ENCODE data around the gene ERGIC1.

ERGIC1 gene

GRCh38 chr5:172939071-172939470 is 105.0 kb downstream of the ERGIC1 start:
- H3K9ac ChIP-seq (ENCODE audit: low read length in 5 of 5): no peak overlapping the region
- H3K9me3 ChIP-seq (ENCODE audit: control insufficient read depth in 5 of 5, low read length in 5 of 5): no peaks in the 10 kb centered on the region
- H3K4me3 ChIP-seq (ENCODE audit: low read depth in 1 of 5, low read length in 5 of 5): no peak overlapping the region
- peaks cover 0 to 12% (median 2%) of the 10 kb centered on the region in 5 donors for H3K4me1 ChIP-seq (ENCODE audit: control insufficient read depth in 5 of 5, insufficient read depth in 5 of 5, low read length in 5 of 5)
- H3K27me3 ChIP-seq (ENCODE audit: control insufficient read depth in 5 of 5, insufficient read depth in 4 of 5, low read length in 5 of 5): no peaks in the 10 kb centered on the region
- peaks cover 5 to 87% (median 63%) of the 10 kb centered on the region in 5 donors for H3K36me3 ChIP-seq (ENCODE audit: control insufficient read depth in 5 of 5, insufficient read depth in 5 of 5, low read length in 5 of 5)
- H3K27ac ChIP-seq (ENCODE audit: low read depth, low read length): no peak overlapping the region

- Histone ChIP-seq H3K36me3 (ENCODE audit: control insufficient read depth in 5 of 5, insufficient read depth in 5 of 5, low read length in 5 of 5) (peaks cover 5 to 85% (median 60%) of the 10 kb centered on the region in 5 donors), H3K27ac (ENCODE audit: low read depth, low read length) (no peak overlapping the region), H3K4me1 (ENCODE audit: control insufficient read depth in 5 of 5, insufficient read depth in 5 of 5, low read length in 5 of 5) (peaks cover 0 to 13% (median 2%) of the 10 kb centered on the region in 5 donors), H3K4me3 (ENCODE audit: low read depth in 1 of 5, low read length in 5 of 5) (no peak overlapping the region), H3K9ac (ENCODE audit: low read length in 5 of 5) (no peak overlapping the region), H3K27me3 (ENCODE audit: control insufficient read depth in 5 of 5, insufficient read depth in 4 of 5, low read length in 5 of 5) (no peaks in the 10 kb centered on the region), H3K9me3 (ENCODE audit: control insufficient read depth in 5 of 5, low read length in 5 of 5) (no peaks in the 10 kb centered on the region)
Measured at GRCh38 chr5:172939611-172940267, 105.7 kb downstream of the ERGIC1 start.

- Histone ChIP-seq H3K4me3 (ENCODE audit: low read depth in 1 of 5, low read length in 5 of 5) (no peak overlapping the region), H3K27ac (ENCODE audit: low read depth, low read length) (no peak overlapping the region), H3K9ac (ENCODE audit: low read length in 5 of 5) (no peak overlapping the region), H3K36me3 (ENCODE audit: control insufficient read depth in 5 of 5, insufficient read depth in 5 of 5, low read length in 5 of 5) (peaks cover 4 to 84% (median 59%) of the 10 kb centered on the region in 5 donors), H3K4me1 (ENCODE audit: control insufficient read depth in 5 of 5, insufficient read depth in 5 of 5, low read length in 5 of 5) (peaks cover 0 to 13% (median 2%) of the 10 kb centered on the region in 5 donors), H3K27me3 (ENCODE audit: control insufficient read depth in 5 of 5, insufficient read depth in 4 of 5, low read length in 5 of 5) (no peaks in the 10 kb centered on the region), H3K9me3 (ENCODE audit: control insufficient read depth in 5 of 5, low read length in 5 of 5) (no peaks in the 10 kb centered on the region)
Measured at GRCh38 chr5:172940268-172941066, 106.4 kb downstream of the ERGIC1 start.

GRCh38 chr5:172941067-172941516 is 107.0 kb downstream of the ERGIC1 start:
- Histone ChIP-seq H3K4me1 (ENCODE audit: control insufficient read depth in 5 of 5, insufficient read depth in 5 of 5, low read length in 5 of 5) (peaks cover 0 to 13% (median 2%) of the 10 kb centered on the region in 5 donors), H3K27ac (ENCODE audit: low read depth, low read length) (no peak overlapping the region), H3K27me3 (ENCODE audit: control insufficient read depth in 5 of 5, insufficient read depth in 4 of 5, low read length in 5 of 5) (no peaks in the 10 kb centered on the region), H3K36me3 (ENCODE audit: control insufficient read depth in 5 of 5, insufficient read depth in 5 of 5, low read length in 5 of 5) (peaks cover 0 to 84% (median 60%) of the 10 kb centered on the region in 5 donors), H3K4me3 (ENCODE audit: low read depth in 1 of 5, low read length in 5 of 5) (no peak overlapping the region), H3K9ac (ENCODE audit: low read length in 5 of 5) (no peak overlapping the region), H3K9me3 (ENCODE audit: control insufficient read depth in 5 of 5, low read length in 5 of 5) (no peaks in the 10 kb centered on the region)

GRCh38 chr5:172942556-172942955 is 108.5 kb downstream of the ERGIC1 start:
- peaks cover 0 to 85% (median 58%) of the 10 kb centered on the region in 5 donors for H3K36me3 ChIP-seq (ENCODE audit: control insufficient read depth in 5 of 5, insufficient read depth in 5 of 5, low read length in 5 of 5)
- H3K9ac ChIP-seq (ENCODE audit: low read length in 5 of 5): no peak overlapping the region

GRCh38 chr5:172943283-172943841 is 109.3 kb downstream of the ERGIC1 start:
- peaks cover 0 to 83% (median 57%) of the 10 kb centered on the region in 5 donors for H3K36me3 ChIP-seq (ENCODE audit: control insufficient read depth in 5 of 5, insufficient read depth in 5 of 5, low read length in 5 of 5)
- H3K27ac ChIP-seq (ENCODE audit: low read depth, low read length): no peak overlapping the region
- peaks cover 0 to 13% (median 2%) of the 10 kb centered on the region in 5 donors for H3K4me1 ChIP-seq (ENCODE audit: control insufficient read depth in 5 of 5, insufficient read depth in 5 of 5, low read length in 5 of 5)
- H3K4me3 ChIP-seq (ENCODE audit: low read depth in 1 of 5, low read length in 5 of 5): no peak overlapping the region
- no peaks in the 10 kb centered on the region for H3K27me3 ChIP-seq (ENCODE audit: control insufficient read depth in 5 of 5, insufficient read depth in 4 of 5, low read length in 5 of 5)
- no peak overlapping the region for H3K9ac ChIP-seq (ENCODE audit: low read length in 5 of 5)
- H3K9me3 ChIP-seq (ENCODE audit: control insufficient read depth in 5 of 5, low read length in 5 of 5): no peaks in the 10 kb centered on the region

More at GRCh38 chr5:172942556-172942955, 108.5 kb downstream of the ERGIC1 start:
- no peak overlapping the region for H3K27ac ChIP-seq (ENCODE audit: low read depth, low read length)
- H3K9me3 ChIP-seq (ENCODE audit: control insufficient read depth in 5 of 5, low read length in 5 of 5): no peaks in the 10 kb centered on the region
- peaks cover 0 to 13% (median 2%) of the 10 kb centered on the region in 5 donors for H3K4me1 ChIP-seq (ENCODE audit: control insufficient read depth in 5 of 5, insufficient read depth in 5 of 5, low read length in 5 of 5)
- no peaks in the 10 kb centered on the region for H3K27me3 ChIP-seq (ENCODE audit: control insufficient read depth in 5 of 5, insufficient read depth in 4 of 5, low read length in 5 of 5)
- no peak overlapping the region for H3K4me3 ChIP-seq (ENCODE audit: low read depth in 1 of 5, low read length in 5 of 5)

GRCh38 chr5:172943906-172944305 is 109.9 kb downstream of the ERGIC1 start:
- no peak overlapping the region for H3K4me3 ChIP-seq (ENCODE audit: low read depth in 1 of 5, low read length in 5 of 5)

GRCh38 chr5:172944741-172945140 is 110.7 kb downstream of the ERGIC1 start:
- Histone ChIP-seq H3K9me3 (ENCODE audit: control insufficient read depth in 5 of 5, low read length in 5 of 5) (no peaks in the 10 kb centered on the region), H3K4me3 (ENCODE audit: low read depth in 1 of 5, low read length in 5 of 5) (no peak overlapping the region), H3K4me1 (ENCODE audit: control insufficient read depth in 5 of 5, insufficient read depth in 5 of 5, low read length in 5 of 5) (peaks cover 0 to 13% (median 2%) of the 10 kb centered on the region in 5 donors), H3K9ac (ENCODE audit: low read length in 5 of 5) (no peak overlapping the region), H3K27ac (ENCODE audit: low read depth, low read length) (no peak overlapping the region), H3K27me3 (ENCODE audit: control insufficient read depth in 5 of 5, insufficient read depth in 4 of 5, low read length in 5 of 5) (no peaks in the 10 kb centered on the region), H3K36me3 (ENCODE audit: control insufficient read depth in 5 of 5, insufficient read depth in 5 of 5, low read length in 5 of 5) (peaks cover 0 to 81% (median 55%) of the 10 kb centered on the region in 5 donors)

More at GRCh38 chr5:172943906-172944305, 109.9 kb downstream of the ERGIC1 start:
- Histone ChIP-seq H3K27me3 (ENCODE audit: control insufficient read depth in 5 of 5, insufficient read depth in 4 of 5, low read length in 5 of 5) (no peaks in the 10 kb centered on the region), H3K4me1 (ENCODE audit: control insufficient read depth in 5 of 5, insufficient read depth in 5 of 5, low read length in 5 of 5) (peaks cover 0 to 13% (median 2%) of the 10 kb centered on the region in 5 donors), H3K36me3 (ENCODE audit: control insufficient read depth in 5 of 5, insufficient read depth in 5 of 5, low read length in 5 of 5) (peaks cover 0 to 84% (median 61%) of the 10 kb centered on the region in 5 donors), H3K27ac (ENCODE audit: low read depth, low read length) (no peak overlapping the region), H3K9me3 (ENCODE audit: control insufficient read depth in 5 of 5, low read length in 5 of 5) (no peaks in the 10 kb centered on the region), H3K9ac (ENCODE audit: low read length in 5 of 5) (no peak overlapping the region)

- no peak overlapping the region for H3K9ac ChIP-seq (ENCODE audit: low read length in 5 of 5)
- peaks cover 0 to 77% (median 53%) of the 10 kb centered on the region in 5 donors for H3K36me3 ChIP-seq (ENCODE audit: control insufficient read depth in 5 of 5, insufficient read depth in 5 of 5, low read length in 5 of 5)
- no peaks in the 10 kb centered on the region for H3K27me3 ChIP-seq (ENCODE audit: control insufficient read depth in 5 of 5, insufficient read depth in 4 of 5, low read length in 5 of 5)
- peaks cover 0 to 13% (median 2%) of the 10 kb centered on the region in 5 donors for H3K4me1 ChIP-seq (ENCODE audit: control insufficient read depth in 5 of 5, insufficient read depth in 5 of 5, low read length in 5 of 5)
- no peaks in the 10 kb centered on the region for H3K9me3 ChIP-seq (ENCODE audit: control insufficient read depth in 5 of 5, low read length in 5 of 5)
- no peak overlapping the region for H3K4me3 ChIP-seq (ENCODE audit: low read depth in 1 of 5, low read length in 5 of 5)
- no peak overlapping the region for H3K27ac ChIP-seq (ENCODE audit: low read depth, low read length)
Measured at GRCh38 chr5:172945151-172945550, 111.1 kb downstream of the ERGIC1 start.

All from subcutaneous abdominal adipose tissue (tissue), 5 donors.